GM12878 (cell line): Measurements from ENCODE around the gene SUPT6H. TPM values are rescaled to one million over a fixed set of nuclear protein-coding genes. Genes with fewer than 3 reads are reported as not detected.

Experiments used
- ATF2 ChIP-seq: IDR thresholded peaks from 2 replicates; pipeline ENCODE4 v1.6.1; 2012; ENCODE audit warnings: low read length, inconsistent platforms
- ELK1 ChIP-seq: IDR thresholded peaks from 2 replicates; pipeline ENCODE4 v1.6.1; 2012; ENCODE audit warnings: low read depth, low read length, improper control_type of control experiment
- IRF5 ChIP-seq: fragments of 450-650 bp; IDR thresholded peaks from 2 replicates; pipeline ENCODE4 v1.6.1; 2017; ENCODE audit warnings: borderline replicate concordance
- NFYA ChIP-seq: IDR thresholded peaks from 2 replicates; pipeline ENCODE4 v1.6.1; 2011; ENCODE audit warnings: low read depth, mild to moderate bottlenecking, low read length, improper control_type of control experiment, borderline replicate concordance
- PML ChIP-seq: IDR thresholded peaks from 2 replicates; pipeline ENCODE4 v1.6.1; 2012; ENCODE audit warnings: low read length, inconsistent platforms
- RAD51 ChIP-seq: fragments of 450-650 bp; IDR thresholded peaks from 2 replicates; pipeline ENCODE4 v1.6.1; 2016; ENCODE audit warnings: moderate library complexity, mild to moderate bottlenecking, inconsistent platforms
- RB1 ChIP-seq: fragments of 450-650 bp; formaldehyde crosslinking; IDR thresholded peaks from 2 replicates; pipeline ENCODE4 v1.6.1; 2017; ENCODE audit warnings: mild to moderate bottlenecking, borderline replicate concordance
- SREBF1 ChIP-seq: IDR thresholded peaks from 2 replicates; pipeline ENCODE4 v1.6.1; 2012; ENCODE audit warnings: mild to moderate bottlenecking, low read length
- USF1 ChIP-seq: IDR thresholded peaks from 2 replicates; pipeline ENCODE4 v1.6.1; 2011; ENCODE audit warnings: borderline replicate concordance, low read depth, mild to moderate bottlenecking, moderate library complexity, mixed read lengths, low read length; ENCODE audit not compliant: insufficient read depth; ENCODE audit errors: extremely low read length
- polyA plus RNA-seq, 11 experiments: library from polyadenylated mRNA; depleted of rRNA in 4 of 11; unstranded in 6 of 11; stranded (reverse) in 5 of 11; fragments of >200 nt; fragmentation: Nextera tagmentation in 4 of 11; fragmentation: Illumina TruSeq in 1 of 11; extraction: Ambion mirVana in 4 of 11; extraction: Trizol in 1 of 11; gene quantifications; 1 replicate in 1 of 11; 2 replicates in 10 of 11; pipeline versions ENCODE4 v1.2.1 to v1.2.3, GENCODE V29; 2011 to 2016; ENCODE audit warnings: inconsistent platforms in 2 of 11, missing spikeins in 2 of 11, low read depth in 1 of 11
- total RNA-seq, 4 experiments: library from RNA; depleted of rRNA in 3 of 4; stranded (reverse); fragments of >200 nt in 3 of 4; fragmentation: Illumina TruSeq in 1 of 4; extraction: Trizol in 1 of 4; gene quantifications; 2 replicates each; pipeline versions ENCODE4 v1.2.1 to v1.2.3, GENCODE V29; 2013 to 2021

SUPT6H gene
- total and polyA plus RNA-seq, 10 of the 15 experiments (the other 5 are each of a cell fraction or from before 2014, with no cell fraction given), result 1.7 to 58.8 (median 37.7) TPM

GRCh38 chr17:28693869-28694268 is 31.9 kb downstream of the SUPT6H start (continued):
- TF ChIP-seq USF1 (no peak), SREBF1 (no peak), RAD51 (no peak), PML (no peak), IRF5 (no peak), ELK1 (no peak), RB1 (no peak), NFYA (no peak), ATF2 (no peak)
